Measurements from ENCODE around the gene PLCH2. TPM values are rescaled to one million over a fixed set of nuclear protein-coding genes. Genes with fewer than 3 reads are reported as not detected.

The PLCH2 gene
- total and polyA plus RNA-seq, 7 donors: 0.04 to 0.60 (median 0.09) TPM; not detected in 1

DNA sequence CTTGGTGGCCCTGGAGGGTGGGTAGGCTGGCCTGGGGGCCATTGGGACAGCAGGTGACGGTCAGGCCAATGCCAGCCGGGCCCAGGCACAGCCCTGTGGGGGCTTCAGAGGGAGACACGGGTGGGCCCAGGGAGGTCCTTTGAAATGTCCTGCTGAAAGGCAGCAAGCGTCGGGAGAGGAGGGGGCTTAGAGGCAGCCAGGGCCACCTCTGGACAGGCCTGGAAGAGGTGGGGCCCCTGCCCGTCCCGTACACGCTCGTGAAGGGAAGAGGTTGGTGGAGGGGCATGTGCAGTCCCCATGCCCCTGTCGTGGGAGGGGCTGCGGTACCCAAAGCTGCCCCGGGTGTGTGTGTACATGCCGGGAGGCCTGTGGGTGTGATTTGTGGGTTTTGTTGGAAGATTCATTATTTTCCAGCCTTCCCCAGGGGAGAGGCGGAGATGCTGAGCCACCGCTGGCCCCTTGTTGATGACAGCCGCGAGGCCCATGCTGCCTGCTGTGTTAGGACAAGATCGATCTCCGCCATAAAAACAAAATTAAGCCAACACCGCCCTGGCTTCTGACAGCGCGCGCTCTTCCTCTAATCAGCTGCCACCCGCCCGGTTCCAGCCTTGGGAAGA lies 3.4 kb upstream of the PLCH2 start:
- WGBS, 3 donors: 69 to 79% (median 74%) methylated on average over 25 of the region's 25 CpGs
- DNase-seq: no peak
- peaks cover 0 to 33% (median 2%) of the 10 kb centered on the region in 3 donors for H3K27me3 ChIP-seq (ENCODE audit: insufficient read depth in 3 of 3, low read length in 2 of 3)

DNA sequence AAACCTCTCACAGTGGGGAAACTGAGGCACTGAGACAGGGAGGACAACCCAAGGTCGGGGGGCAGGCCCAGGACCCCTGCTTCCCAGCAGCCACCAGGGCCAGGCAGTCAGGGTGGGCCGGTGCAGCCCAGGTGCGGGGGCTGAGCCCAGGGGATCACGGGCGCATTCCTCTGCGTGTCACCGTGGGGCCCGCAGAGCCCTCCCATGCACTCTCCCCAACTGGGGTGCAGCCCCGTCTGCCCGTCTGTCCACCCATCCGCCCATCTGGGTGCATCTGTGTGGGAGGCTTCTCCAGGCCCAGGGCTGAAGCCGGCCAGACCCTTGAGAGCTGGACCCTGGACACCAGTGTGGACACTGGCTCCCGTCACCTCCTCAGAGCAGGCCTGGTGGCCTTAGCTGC lies 2.9 kb upstream of the PLCH2 start:
- WGBS, 3 donors: 85 to 89% (median 87%) methylated on average over 7 to 13 of the region's 13 CpGs
- H3K9me3 ChIP-seq: no peaks in the 10 kb centered on the region
- no peak overlapping the region for H3K27ac ChIP-seq
- TF ChIP-seq, protein P1, sequence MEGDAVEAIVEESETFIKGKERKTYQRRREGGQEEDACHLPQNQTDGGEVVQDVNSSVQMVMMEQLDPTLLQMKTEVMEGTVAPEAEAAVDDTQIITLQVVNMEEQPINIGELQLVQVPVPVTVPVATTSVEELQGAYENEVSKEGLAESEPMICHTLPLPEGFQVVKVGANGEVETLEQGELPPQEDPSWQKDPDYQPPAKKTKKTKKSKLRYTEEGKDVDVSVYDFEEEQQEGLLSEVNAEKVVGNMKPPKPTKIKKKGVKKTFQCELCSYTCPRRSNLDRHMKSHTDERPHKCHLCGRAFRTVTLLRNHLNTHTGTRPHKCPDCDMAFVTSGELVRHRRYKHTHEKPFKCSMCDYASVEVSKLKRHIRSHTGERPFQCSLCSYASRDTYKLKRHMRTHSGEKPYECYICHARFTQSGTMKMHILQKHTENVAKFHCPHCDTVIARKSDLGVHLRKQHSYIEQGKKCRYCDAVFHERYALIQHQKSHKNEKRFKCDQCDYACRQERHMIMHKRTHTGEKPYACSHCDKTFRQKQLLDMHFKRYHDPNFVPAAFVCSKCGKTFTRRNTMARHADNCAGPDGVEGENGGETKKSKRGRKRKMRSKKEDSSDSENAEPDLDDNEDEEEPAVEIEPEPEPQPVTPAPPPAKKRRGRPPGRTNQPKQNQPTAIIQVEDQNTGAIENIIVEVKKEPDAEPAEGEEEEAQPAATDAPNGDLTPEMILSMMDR (IDR thresholded peaks at IDR 0.05): no peak
- no peak for DNase-seq
- intact Hi-C loops (cut with DNase I): no loop called here
- H3K4me1 ChIP-seq: peaks cover 6% of the 10 kb centered on the region
- peaks cover 0 to 29% (median 2%) of the 10 kb centered on the region in 3 donors for H3K27me3 ChIP-seq (ENCODE audit: insufficient read depth in 3 of 3, low read length in 2 of 3)
- ATAC-seq: no peak
- no peak overlapping the region for H3K4me3 ChIP-seq
- H3K36me3 ChIP-seq (ENCODE audit: insufficient read depth in 1 of 2, low read depth in 1 of 2): no peaks in the 10 kb centered on the region

More for the DNA sequence above, 3.4 kb upstream of the PLCH2 start:
- no peak for ATAC-seq
- no peak overlapping the region for H3K4me3 ChIP-seq
- intact Hi-C loops (cut with DNase I): no loop called here
- H3K27ac ChIP-seq: no peak overlapping the region
- TF ChIP-seq, protein P1 (IDR thresholded peaks at IDR 0.05): no peak
- no peaks in the 10 kb centered on the region for H3K9me3 ChIP-seq
- no peaks in the 10 kb centered on the region for H3K36me3 ChIP-seq (ENCODE audit: insufficient read depth in 1 of 2, low read depth in 1 of 2)
- H3K4me1 ChIP-seq: peaks cover 6% of the 10 kb centered on the region

DNA sequence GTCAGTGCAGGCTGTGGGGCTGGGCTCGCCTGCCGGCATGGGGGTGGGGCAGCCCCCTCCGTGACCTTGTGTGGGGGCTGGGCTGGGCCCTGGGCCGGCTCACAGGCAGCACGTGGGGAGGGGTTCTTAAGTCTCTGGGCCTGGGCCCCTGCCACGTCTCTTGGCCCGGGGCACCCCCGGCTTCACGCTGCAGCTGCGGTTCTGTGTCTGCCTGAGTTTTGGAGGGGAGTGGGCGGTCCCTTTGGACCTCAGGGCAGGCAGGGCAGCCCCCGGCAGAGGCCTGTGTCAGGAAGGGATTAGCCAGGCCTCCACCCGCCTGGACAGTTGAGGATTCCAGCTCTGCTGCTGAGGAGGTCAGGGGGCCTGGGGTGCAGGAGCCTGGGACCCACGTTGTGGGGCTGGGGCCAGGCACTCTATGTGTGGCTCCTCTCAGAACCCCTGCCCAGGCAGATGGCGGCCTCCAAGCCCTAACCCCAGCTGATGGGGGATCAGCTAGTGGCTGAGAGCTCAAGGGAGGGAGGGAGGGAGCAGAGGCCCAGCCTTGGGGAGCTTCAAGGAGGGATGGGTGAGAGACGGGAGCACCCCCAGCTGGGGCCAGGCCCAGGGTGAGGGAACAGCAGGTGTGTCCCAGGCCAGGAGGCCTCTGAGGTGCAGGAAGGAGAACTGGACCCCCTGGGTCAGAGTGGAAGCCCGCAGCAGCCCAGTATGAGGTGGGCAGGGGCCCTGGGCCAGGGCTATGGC lies 1.8 kb upstream of the PLCH2 start:
- no peak for DNase-seq
- Histone ChIP-seq H3K27me3 (ENCODE audit: insufficient read depth in 3 of 3, low read length in 2 of 3) (peaks cover 0 to 21% (median 1%) of the 10 kb centered on the region in 3 donors), H3K27ac (no peak overlapping the region), H3K4me1 (peaks cover 6% of the 10 kb centered on the region), H3K9me3 (no peaks in the 10 kb centered on the region), H3K4me3 (no peak overlapping the region), H3K36me3 (ENCODE audit: insufficient read depth in 1 of 2, low read depth in 1 of 2) (no peaks in the 10 kb centered on the region)
- 50 to 60% (median 54%) methylated on average over 17 of the region's 17 CpGs for WGBS, 3 donors
- TF ChIP-seq, protein P1 (IDR thresholded peaks at IDR 0.05): no peak
- intact Hi-C loops (cut with DNase I): no loop called here
- no peak for ATAC-seq

DNA sequence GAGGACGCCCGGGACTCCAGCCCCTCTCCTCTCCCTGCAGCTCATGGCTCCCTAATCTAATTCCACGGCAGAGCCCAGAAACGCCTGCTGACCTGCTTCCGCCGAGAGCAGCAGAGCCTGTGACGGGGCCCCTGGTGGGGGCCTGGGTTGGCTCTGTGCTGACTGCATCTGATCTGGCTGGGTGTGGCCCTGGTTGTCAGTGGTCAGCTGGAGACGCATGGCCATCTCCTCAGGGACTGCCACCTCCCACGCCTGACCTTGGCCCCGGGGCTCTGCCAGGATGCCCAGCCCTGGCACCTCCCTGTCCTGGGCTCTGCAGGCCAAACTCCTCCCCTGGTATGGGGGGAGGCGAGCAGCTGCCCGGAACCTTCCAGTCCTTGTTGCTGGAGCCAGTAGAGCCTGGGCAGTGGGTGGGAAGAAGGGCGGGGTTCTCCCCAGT lies 1.1 kb upstream of the PLCH2 start:
- intact Hi-C loops (cut with DNase I): no loop called here
- TF ChIP-seq, protein P1 (IDR thresholded peaks at IDR 0.05): no peak
- Histone ChIP-seq H3K9me3 (no peaks in the 10 kb centered on the region), H3K4me3 (no peak overlapping the region), H3K27me3 (ENCODE audit: insufficient read depth in 3 of 3, low read length in 2 of 3) (peaks cover 0 to 15% (median 0%) of the 10 kb centered on the region in 3 donors), H3K4me1 (peaks cover 6% of the 10 kb centered on the region), H3K27ac (no peak overlapping the region), H3K36me3 (ENCODE audit: insufficient read depth in 1 of 2, low read depth in 1 of 2) (no peaks in the 10 kb centered on the region)
- WGBS, 3 donors: 16 to 27% (median 21%) methylated on average over 10 to 13 of the region's 13 CpGs
- ATAC-seq (peak; percentile 46 to 79 (median 78)), DNase-seq (peak in 1 of 2 donors; percentile 62)

Data from psoas muscle (tissue), 8 donors.